HG02885 (cell line): ENCODE results near the gene SACS.
"Not testable (repeated sequence)": the region's sequence is repeated elsewhere in the genome, so short reads cannot be mapped to it uniquely, and the experiment has no call there.

Experiments
- ATAC-seq: cut with Tn5 transposase; IDR thresholded peaks from one replicate; pipeline ENCODE4 v1.9.1; 2021; ENCODE audit warnings: mild to moderate bottlenecking; ENCODE audit not compliant: unreplicated experiment, poor library complexity

SACS gene

DNA sequence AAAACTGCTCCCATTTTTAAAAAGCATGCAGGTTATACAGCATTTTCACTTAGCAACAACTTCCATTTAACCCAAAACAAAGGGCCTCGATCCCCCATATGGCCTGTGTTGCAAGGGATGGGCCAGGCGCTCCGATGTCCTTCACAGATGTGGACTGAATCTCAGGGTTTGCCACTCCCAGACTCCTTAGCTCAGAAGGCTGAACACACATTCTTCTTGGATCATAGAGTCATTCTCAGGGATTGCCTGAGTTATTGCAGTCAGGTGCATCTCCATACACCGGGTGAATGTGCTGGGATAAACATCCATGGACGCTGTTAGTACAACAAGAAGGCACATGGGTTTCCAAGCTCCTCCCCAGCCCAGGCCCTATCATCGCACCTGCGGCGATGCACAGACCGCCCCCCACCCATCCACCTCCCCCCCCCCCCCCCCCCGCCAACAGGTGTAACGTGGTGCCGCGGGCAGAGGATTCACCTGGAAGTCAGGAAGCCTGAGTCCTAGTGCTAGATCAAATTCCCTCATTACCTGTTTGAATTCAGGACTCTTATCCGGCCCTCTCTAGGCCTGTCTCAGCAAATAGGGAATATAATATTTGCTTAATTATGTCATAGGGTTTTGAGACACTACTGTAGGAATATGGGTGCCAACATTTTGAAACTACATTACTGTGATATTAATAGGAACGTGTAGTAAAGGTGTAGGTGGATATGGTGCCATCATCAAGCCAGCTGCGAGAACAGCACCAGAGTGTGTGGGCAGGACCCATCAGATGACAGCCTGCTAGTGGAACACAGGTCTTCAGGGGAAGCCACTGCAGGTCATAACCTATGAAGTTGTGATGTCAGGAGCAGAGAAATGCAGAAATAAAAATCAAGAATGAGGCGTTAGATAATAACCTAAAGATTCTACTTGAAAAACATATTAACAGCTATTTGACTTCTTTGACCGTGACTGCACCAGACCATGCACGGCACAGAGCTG is 110.9 kb downstream of the SACS start:
- ATAC-seq = peak; percentile 27

DNA sequence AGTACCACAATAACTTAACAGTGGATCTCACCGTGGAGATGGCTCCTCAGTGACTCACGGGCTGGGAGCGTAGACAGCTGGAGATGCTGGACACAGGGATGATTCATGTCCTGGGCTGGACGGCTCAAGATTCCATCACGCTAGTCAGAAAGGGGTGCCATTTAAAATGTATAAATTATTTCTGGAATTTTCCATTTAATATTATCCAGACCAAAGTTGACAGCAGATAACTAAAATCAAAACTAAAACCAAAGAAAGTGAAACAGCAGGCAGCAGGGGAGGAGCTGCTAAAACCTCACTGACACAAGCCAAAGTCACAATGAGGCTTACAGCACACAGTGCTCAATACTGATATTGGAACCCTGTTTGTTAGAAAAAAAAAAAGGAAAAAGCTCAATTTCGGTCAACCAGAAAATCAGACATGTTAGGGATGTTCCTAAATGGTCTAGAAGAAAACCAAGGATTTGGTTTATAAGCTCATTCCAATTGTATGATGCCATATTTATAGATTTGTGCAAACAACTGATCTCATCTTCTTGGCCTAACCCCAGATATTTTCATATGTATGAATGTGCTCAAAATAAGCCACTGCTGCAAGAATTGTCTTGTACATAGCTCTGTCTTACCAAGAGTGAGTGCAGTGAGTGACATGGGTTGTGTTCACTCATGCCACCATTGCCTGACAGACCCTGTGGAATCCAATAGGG is 111.8 kb downstream of the SACS start:
- peak; percentile 80 for ATAC-seq

DNA sequence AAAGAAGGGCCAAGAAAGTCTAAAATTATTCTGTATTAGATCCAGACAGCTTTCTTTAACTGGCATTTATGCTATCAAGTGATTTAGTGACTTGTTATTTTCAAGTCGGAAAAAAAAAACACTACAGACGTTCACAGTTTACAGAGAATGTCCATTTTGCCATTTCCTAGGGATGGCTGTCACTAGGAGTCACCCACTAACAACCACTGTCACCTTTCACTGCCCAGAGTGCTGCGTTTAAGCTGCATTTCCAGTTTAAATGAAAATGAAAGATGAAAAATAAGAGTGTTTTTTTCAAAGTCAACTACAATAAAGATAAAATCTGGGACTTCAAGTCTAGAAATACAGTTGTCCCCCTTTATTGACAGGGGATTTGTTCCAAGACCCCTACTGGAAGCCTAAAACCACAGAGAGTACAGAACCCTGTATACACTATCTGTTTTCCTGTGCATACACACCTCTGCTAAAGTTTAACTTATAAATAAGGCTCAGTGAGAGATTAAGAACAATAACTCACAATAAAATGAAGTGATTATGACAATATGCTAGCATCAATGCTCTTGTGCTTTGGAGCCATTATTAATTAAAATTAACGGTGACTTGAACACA is 112.5 kb downstream of the SACS start:
- ATAC-seq = peak; percentile 15

DNA sequence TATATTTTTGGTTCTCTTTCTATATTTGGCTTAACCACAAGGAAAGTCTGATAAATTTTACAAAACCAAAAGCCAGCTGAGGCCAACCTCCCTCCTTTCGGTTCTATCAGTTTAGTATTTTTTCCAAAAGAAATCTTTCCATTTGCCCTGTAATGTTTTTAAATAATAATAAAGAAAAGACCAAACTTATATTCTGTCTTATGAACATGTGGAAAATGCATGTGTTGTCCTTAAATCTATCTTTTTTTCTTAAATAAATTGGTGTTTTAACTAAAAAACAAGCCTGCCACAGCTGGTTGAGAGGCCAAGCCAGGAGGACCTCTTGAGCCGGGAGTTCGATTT is 113.6 kb downstream of the SACS start:
- no peak for ATAC-seq

DNA sequence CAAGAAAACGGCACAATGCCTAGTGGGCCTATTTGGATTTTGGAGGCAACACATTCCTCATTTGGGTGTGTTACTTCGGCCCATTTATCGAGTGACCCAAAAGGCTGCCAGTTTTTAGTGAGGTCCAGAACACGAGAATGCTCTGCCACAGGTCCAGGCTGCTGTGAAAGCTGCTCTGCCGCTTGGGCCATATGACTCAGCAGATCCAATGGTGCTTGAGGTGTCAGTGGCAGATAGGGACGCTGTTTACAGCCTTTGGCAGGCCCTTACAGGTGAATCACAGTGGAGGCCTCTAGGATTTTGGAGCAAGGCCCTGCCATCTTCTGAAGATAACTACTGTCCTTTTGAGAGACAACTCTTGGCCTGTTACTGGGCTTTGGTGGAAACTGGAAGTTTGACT is 118.7 kb downstream of the SACS start:
- ATAC-seq = not testable (repeated sequence)

DNA sequence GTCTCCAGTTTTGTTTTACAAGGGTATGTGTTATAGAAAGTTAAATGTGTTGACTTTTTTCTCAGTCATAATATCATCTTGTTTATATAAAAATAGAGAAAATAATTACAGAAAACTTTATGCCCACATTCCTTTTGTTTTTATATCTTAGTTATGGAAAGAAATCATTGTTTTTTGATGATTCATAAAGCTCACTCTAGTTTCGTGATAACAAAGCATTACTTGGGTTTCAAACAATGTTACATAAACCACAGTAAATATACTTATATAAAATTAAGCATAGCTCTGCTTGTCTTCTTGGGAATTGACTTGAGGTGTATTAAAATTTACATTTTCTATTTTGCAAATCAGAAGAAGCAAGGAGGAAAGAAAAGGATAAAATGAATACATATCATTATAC is 140.9 kb downstream of the SACS start:
- ATAC-seq = no peak

DNA sequence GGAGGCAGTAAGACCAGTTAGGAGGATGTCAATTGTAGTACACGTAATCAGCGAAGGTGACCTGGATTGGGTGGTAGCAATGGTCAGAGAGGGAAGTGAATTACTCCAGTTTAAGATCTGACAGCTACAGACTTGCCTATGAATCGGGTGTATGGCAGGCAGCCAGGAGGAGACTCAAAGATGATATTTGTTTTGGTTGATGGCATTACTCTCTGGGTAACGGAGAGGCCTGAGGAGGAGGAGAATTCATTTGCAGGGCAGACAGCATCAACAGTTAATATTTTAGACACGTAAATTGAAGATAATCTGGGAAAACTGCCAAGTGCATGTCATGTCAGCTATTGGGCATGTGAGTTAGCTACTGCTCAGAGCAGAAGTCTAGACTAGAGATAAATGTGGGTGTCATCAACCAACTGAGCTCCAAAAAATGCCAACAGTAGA is 143.6 kb downstream of the SACS start:
- ATAC-seq = no peak

DNA sequence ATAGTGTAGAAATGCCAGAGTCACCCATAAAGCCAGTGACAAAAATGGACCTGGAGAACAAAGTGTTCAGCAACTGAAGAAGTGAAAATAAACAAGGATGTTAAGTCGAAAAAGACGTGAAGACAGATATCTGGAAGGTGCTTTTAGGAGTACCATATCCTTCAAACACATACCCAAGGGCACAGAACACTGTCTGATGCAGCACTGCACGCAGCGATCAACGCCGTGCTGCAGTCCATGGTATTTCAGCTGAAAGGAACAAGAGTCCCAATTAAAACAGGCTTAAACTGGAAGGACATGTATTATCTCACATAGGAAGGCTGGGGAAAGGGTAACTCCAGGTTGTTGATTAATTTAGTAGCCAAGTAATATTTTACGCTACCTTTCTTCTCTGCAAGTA is 144.5 kb downstream of the SACS start:
- ATAC-seq = no peak

DNA sequence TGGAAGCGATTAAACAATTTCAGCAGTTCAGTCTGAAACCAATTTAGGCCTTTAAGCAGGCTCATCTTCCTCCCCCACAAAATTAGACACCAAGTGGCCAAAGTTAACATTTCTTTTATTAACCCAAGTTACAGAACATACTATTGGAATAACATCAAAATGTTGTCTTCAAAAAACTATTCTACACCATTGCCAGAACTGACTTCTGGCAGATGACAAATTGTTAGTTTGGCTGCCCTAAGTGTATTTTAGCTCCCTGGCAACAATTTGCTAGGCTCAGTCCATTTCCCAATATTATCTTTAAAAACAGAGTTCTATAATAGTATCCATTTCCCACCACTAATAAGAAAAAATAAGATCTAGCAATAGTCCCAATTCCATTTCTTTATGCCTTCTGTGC is 144.9 kb downstream of the SACS start:
- no peak for ATAC-seq

DNA sequence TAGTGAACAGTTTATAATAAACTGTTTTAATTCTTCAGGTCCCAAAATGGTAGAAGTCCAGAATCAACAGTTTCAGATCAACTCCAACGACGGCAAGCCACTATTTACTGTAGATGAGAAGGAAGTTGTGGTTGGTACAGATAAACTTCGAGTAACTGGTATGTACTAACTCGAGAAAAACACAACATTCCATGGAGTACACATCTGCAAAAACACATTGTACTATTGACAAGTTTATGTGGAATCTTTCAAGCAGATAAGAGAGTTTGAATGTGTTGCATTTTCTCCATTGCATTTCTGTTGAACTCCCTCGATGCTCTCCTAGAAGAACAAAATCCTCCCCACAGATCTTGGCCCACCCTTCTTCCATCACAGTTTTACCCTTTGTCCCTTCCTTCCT is 154.2 kb downstream of the SACS start:
- no peak for ATAC-seq
